Measurements from ENCODE around the gene TRPM5.

TRPM5 gene

GRCh38 chr11:2396471-2396870 lies 47.8 kb downstream of the TRPM5 start:
- H3K4me3 ChIP-seq (IDR thresholded peaks at IDR 0.05; ENCODE audit: insufficient read depth, low read depth, low read length) = no peak overlapping the region
- no peaks in the 10 kb centered on the region for H3K36me3 ChIP-seq (ENCODE audit: insufficient read depth)
- no peak overlapping the region for H3K4me2 ChIP-seq
- no peak overlapping the region for H2AFZ ChIP-seq (ENCODE audit: low read depth)
- H3K27ac ChIP-seq = no peak overlapping the region
- TF ChIP-seq, protein P1, sequence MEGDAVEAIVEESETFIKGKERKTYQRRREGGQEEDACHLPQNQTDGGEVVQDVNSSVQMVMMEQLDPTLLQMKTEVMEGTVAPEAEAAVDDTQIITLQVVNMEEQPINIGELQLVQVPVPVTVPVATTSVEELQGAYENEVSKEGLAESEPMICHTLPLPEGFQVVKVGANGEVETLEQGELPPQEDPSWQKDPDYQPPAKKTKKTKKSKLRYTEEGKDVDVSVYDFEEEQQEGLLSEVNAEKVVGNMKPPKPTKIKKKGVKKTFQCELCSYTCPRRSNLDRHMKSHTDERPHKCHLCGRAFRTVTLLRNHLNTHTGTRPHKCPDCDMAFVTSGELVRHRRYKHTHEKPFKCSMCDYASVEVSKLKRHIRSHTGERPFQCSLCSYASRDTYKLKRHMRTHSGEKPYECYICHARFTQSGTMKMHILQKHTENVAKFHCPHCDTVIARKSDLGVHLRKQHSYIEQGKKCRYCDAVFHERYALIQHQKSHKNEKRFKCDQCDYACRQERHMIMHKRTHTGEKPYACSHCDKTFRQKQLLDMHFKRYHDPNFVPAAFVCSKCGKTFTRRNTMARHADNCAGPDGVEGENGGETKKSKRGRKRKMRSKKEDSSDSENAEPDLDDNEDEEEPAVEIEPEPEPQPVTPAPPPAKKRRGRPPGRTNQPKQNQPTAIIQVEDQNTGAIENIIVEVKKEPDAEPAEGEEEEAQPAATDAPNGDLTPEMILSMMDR (conservative IDR thresholded peaks at IDR 0.05; ENCODE audit: low read depth, low read length) = no peak
- peaks cover 6% of the 10 kb centered on the region for H3K4me1 ChIP-seq (ENCODE audit: low read depth, poor library complexity, severe bottlenecking)
- H3K9ac ChIP-seq = no peak overlapping the region
- H3K27me3 ChIP-seq (ENCODE audit: insufficient read depth, low read depth) = no peaks in the 10 kb centered on the region
- H4K20me1 ChIP-seq (ENCODE audit: insufficient read depth) = no peaks in the 10 kb centered on the region
- H3K79me2 ChIP-seq (ENCODE audit: insufficient read depth, low read depth) = peaks cover 9% of the 10 kb centered on the region; the same call in 1 of the 2 replicates

- Histone ChIP-seq H3K27ac (no peak overlapping the region), H3K4me2 (no peak overlapping the region), H2AFZ (ENCODE audit: low read depth) (no peak overlapping the region), H3K4me1 (ENCODE audit: low read depth, poor library complexity, severe bottlenecking) (peaks cover 6% of the 10 kb centered on the region), H3K9ac (no peak overlapping the region), H4K20me1 (ENCODE audit: insufficient read depth) (no peaks in the 10 kb centered on the region), H3K36me3 (ENCODE audit: insufficient read depth) (no peaks in the 10 kb centered on the region), H3K79me2 (ENCODE audit: insufficient read depth, low read depth) (peaks cover 3% of the 10 kb centered on the region; the same call in 1 of the 2 replicates), H3K4me3 (IDR thresholded peaks at IDR 0.05; ENCODE audit: insufficient read depth, low read depth, low read length) (no peak overlapping the region), H3K27me3 (ENCODE audit: insufficient read depth, low read depth) (no peaks in the 10 kb centered on the region)
- TF ChIP-seq, protein P1 (conservative IDR thresholded peaks at IDR 0.05; ENCODE audit: low read depth, low read length) = no peak
Observed at GRCh38 chr11:2395856-2396255, 48.5 kb downstream of the TRPM5 start.

DNA sequence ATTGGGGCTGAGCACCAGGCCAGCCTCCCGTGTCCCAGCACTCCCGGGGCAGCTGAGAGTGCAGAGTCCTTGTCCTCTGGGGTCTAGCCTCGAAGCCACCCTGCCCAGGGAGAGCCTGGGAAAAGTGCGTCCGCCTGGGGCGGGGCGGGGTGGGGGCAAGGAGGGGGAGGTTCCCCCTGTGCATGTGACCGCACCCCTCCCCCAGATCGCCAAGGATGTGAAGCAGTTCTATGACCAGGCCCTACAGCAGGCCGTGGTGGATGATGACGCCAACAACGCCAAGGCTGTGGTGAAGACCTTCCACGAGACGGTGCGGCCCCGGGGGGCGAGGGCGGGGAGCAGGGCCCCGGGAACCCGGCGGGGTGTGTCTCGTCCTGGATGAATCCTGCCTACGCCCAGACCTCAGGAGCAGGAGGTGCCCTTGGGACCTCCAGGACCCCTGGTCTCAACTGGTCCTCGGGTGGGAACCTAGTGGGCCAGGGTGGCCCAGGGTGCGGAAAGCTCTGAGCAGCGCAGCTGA lies 49.0 kb downstream of the TRPM5 start:
- no peaks in the 10 kb centered on the region for H4K20me1 ChIP-seq (ENCODE audit: insufficient read depth)
- H3K79me2 ChIP-seq (ENCODE audit: insufficient read depth, low read depth) = no peaks in the 10 kb centered on the region
- H3K4me2 ChIP-seq = no peak overlapping the region
- no peak overlapping the region for H3K9ac ChIP-seq
- TF ChIP-seq, protein P1 (conservative IDR thresholded peaks at IDR 0.05; ENCODE audit: low read depth, low read length) = no peak
- no peak overlapping the region for H3K27ac ChIP-seq
- no peaks in the 10 kb centered on the region for H3K36me3 ChIP-seq (ENCODE audit: insufficient read depth)
- no peaks in the 10 kb centered on the region for H3K27me3 ChIP-seq (ENCODE audit: insufficient read depth, low read depth)
- no peak overlapping the region for H3K4me3 ChIP-seq (IDR thresholded peaks at IDR 0.05; ENCODE audit: insufficient read depth, low read depth, low read length)
- H2AFZ ChIP-seq (ENCODE audit: low read depth) = no peak overlapping the region
- peaks cover 6% of the 10 kb centered on the region for H3K4me1 ChIP-seq (ENCODE audit: low read depth, poor library complexity, severe bottlenecking)

DNA sequence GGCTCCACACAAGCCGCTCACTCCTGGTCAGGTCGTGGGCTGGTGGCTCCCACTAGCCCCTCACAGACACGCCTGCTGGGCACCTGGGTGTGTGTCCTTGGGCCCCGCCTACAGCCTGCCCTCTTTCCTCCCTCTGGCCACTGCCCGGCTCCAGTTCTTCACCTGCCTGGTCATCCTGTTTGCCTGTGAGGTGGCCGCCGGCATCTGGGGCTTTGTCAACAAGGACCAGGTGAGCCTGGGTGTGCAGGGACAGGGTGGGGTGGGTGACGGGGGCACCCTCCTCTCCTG lies 49.6 kb downstream of the TRPM5 start:
- Histone ChIP-seq H2AFZ (ENCODE audit: low read depth) (no peak overlapping the region), H3K36me3 (ENCODE audit: insufficient read depth) (no peaks in the 10 kb centered on the region), H3K4me1 (ENCODE audit: low read depth, poor library complexity, severe bottlenecking) (peaks cover 6% of the 10 kb centered on the region), H3K4me2 (no peak overlapping the region), H3K79me2 (ENCODE audit: insufficient read depth, low read depth) (no peaks in the 10 kb centered on the region), H3K27ac (no peak overlapping the region), H3K9ac (no peak overlapping the region), H4K20me1 (ENCODE audit: insufficient read depth) (no peaks in the 10 kb centered on the region), H3K4me3 (IDR thresholded peaks at IDR 0.05; ENCODE audit: insufficient read depth, low read depth, low read length) (no peak overlapping the region), H3K27me3 (ENCODE audit: insufficient read depth, low read depth) (no peaks in the 10 kb centered on the region)
- TF ChIP-seq, protein P1 (conservative IDR thresholded peaks at IDR 0.05; ENCODE audit: low read depth, low read length) = no peak
